Activated T-helper 9 cell treated with anti-CD3 and anti-CD28 coated beads, Interleukin-2, amount 50 U/mL, for 16 hours (primary cell): ENCODE results near the gene ABCB11.

Experiments
- DNase-seq: peaks from one replicate; pipeline ENCODE4 v3.0.0-alpha.2; 2020; ENCODE audit warnings: low read depth

ABCB11 gene

GRCh38 chr2:168928113-168928831 lies 102.9 kb downstream of the ABCB11 start:
- no peak for DNase-seq

DNA sequence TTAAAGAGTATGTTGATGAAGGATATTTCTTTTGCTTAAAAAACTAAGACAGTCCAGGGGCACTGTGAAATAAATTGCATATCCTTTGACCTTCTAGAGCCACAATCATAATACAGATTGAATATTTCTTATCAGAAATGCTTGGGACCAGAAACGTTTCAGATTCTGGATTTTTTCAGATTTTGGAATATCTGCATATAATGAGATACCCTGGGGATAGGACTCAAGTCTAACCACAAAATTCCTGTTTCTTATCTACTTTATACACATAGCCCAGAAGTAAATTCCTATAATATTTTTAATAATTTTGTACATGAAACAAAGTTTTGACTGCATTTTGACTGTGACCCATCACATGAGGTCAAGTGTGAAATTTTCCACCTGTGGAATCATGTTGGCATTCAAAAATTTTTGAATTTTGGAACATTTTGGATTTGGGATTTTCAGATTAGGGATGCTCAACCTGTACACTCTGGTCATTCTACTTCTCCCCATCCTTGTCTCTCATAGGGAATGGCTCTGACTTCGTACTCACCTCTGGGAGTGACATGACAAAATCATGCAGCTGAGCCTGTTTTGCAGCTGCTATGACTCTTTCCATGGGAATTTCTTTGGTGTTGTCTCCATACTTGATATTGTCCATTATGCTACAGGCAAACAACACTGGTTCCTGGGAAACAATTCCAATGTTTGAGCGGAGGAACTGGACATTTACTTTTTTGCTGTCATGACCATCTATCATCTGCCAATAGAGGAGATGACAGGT lies 104.3 kb downstream of the ABCB11 start:
- DNase-seq, result no peak

- no peak for DNase-seq
Measured at GRCh38 chr2:168920504-168921157, 110.5 kb downstream of the ABCB11 start.

DNA sequence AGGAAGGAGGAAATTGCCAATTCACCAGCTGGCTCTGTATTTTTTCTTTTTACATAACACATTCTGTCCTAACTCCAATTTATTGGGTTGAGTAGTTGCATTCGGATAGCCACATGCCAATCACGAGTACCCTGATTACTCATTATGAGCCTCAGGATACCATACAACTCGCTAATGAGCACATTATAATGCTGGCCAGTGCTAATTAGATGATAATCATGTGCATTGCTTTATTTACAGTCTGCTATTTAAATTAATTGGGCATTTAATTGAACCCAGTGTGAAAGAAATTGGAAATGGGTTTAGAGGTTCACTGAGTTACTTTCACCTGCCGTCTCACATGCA lies 114.8 kb downstream of the ABCB11 start:
- no peak for DNase-seq

DNA sequence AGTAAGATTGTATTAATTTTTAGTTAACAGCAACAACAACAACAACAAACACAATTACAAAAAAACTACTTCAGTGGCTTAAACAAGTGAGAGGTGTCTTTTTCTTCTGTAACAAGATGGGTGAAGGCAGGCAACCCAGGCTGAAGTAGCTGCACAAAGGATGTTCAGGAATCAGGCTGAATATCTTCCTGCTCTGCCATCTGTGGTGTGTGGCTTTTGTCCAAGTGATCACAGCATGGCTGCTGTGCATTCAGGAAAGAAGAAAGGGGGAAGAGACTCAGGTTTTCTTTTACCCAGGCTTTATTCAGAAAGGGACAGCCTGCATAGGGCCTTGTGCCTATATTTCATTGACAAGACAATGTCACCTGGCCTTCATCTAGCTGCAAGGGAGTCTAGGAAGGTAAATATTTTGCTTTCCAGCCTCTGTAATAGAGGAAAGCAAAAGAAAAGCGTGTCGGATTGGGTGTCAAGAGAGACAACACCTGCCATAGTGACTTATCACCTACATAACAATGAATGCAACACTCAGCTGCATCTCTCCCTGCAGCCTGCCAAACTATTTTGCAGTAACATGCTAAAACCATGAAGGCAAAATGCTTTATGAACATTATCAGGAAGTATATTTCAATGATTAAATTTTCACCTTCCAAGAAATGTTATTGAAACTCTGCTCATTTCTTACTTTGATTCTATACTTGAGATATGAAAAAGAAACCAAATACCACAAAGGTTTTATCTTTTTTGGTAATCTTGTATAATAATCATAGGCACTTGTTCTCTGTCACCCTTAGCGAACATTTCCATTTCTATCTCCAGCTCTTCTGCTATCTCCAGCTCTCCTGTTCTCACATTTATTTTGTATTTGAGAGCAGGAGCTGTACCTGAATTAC lies 115.4 kb downstream of the ABCB11 start:
- no peak for DNase-seq

GRCh38 chr2:168913495-168913894 lies 117.6 kb downstream of the ABCB11 start:
- no peak for DNase-seq

DNA sequence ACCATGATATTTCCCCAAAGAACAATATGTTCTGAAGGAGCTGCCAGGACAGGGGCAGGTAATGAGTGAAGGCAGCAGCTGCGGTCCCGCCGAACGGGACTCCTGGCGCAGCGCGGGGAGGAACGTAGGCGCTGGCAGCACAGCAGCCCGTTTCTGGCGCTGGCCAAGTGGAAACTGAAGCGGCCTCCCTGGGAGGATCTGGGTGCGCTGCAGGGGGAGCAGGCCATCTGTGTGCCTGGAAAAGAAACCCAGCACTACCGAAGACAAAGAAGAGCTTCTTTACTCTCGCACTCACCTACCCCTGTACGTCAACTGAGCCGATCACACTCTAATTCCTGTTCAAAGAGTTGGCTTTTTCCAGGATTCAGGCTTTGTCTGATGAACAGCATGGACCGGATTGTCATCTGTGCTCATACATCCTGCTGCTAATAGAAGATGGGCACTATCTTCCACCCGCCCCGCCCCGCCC lies 118.2 kb downstream of the ABCB11 start:
- DNase-seq, result no peak

DNA sequence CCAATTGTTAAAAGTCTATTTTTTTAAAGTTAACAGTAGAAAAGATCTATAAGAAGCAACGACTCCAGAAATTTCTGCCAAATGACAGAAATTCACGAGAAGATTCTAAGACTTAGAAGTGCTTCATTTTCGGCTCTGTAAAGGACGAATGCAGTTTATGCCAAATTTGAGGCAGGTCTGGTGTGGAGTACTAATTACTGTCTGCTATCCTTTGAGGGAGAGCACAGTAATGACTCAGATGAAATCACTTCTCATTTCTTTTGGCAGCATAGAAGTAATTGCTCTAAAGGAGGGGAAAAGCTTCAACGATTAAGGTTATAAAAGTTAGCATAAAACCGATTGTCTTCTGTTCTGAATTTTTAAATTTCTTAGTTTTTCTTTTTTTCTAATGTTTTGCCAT lies 118.7 kb downstream of the ABCB11 start:
- DNase-seq, result no peak

DNA sequence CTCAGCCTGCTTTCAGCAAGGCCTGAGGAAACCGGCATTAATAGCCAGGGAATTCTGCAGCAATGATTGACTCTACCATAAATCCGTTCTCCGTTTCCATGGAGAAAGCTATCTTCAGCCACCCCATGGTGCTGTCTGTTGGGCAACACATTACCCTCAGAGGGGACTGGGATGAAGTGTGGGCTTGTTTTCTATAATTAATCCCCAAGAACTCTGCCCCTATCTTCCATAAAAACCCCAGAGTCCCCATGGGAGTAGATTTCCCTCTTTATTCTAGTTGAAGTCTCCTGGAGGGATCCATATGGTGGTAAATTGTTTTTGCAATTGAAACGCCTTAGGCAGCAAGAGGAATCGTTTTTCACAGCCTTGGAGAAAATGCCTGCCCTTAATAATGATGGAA lies 120.8 kb downstream of the ABCB11 start:
- no peak for DNase-seq

GRCh38 chr2:168907940-168908662 lies 123.0 kb downstream of the ABCB11 start:
- DNase-seq, result no peak

- DNase-seq, result no peak
Measured at GRCh38 chr2:168904358-168904757, 126.8 kb downstream of the ABCB11 start.

- DNase-seq, result no peak
Measured at GRCh38 chr2:168903888-168904287, 127.2 kb downstream of the ABCB11 start.

GRCh38 chr2:168901003-168901402 lies 130.1 kb downstream of the ABCB11 start, which contains the start of gene G6PC2:
Gene G6PC2 (plus strand): TSS chr2:168901291. CDS start chr2:168901332, 41 bp downstream.
- no peak for DNase-seq

- no peak for DNase-seq
Measured at GRCh38 chr2:168897449-168897848, 133.7 kb downstream of the ABCB11 start.

- no peak for DNase-seq
Measured at GRCh38 chr2:168896783-168897182, 134.3 kb downstream of the ABCB11 start.

GRCh38 chr2:168895771-168896170 lies 135.4 kb downstream of the ABCB11 start:
- DNase-seq, result no peak

GRCh38 chr2:168894720-168895119 lies 136.4 kb downstream of the ABCB11 start:
- no peak for DNase-seq

DNA sequence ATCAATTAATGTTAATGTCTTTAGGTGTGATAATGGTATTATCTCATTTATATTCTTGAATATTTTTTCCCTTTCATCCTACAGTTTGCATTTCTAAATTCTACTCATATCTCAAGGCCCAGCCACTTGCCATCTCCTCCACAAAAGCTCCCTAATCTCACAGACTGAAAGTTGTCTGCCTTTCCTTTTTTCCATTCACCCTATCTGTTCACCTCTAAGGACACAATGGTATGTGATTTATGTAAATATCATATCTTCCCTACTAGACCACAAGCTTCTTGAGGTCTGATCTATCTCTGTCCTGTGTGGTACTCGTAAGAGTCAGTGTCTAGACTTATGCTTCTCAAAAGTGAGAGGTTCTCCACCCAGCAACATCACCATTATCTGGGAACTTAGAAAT lies 137.0 kb downstream of the ABCB11 start:
- no peak for DNase-seq

DNA sequence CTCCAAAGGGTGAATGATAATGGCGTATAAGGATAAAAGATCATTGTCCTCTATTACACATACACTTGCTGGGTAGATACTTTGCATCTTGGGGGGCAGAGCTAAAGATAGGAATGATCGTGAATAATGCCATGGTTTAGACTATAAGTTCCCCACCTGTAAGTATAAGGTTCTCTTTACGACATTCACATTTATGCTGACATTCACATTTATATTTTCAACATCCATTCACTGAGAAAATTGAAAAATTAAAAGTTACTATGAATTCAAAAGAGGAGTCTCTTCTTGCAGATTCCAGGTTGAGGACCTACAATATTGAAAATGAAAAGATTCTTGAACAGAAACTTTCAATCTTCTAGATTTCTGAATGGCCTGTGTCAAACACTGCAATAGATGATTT lies 138.8 kb downstream of the ABCB11 start:
- no peak for DNase-seq

DNA sequence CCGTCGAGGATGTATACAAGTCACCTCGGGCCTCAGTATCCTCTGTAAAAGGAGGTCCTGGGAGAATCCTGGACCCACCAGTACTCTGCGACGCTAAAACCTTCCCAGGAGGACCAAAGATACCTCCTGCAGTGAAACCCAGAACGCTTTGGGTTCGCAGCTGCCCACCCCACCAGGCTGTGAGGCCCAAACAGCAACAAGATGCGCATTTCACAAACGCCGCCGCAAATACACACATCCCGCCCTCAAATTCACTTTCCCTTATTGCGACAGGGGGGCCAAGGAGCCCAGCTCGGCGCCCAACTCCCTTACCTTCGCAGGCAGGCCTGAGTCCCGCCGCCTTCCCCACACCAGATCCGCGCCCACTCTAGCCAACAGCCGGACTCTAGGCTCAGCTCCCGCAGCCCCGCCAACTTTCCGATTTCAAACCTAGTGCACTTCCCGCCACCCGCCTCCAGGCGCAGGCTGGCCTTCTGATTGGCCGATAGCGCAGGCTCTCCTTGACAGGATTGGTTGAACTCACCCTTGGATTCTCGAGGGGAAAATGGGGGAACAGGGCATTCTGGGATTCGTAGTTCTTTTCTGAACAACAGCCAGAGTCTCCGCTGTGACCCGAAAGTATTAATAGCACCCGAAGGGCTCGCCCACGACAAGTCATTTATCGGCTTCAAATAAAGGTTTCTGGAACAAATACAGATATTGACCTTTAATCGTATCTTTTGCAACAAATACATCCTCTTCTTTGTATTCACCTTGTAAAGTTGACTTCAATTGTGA lies 140.9 kb downstream of the ABCB11 start, which contains the start of gene SPC25:
Gene SPC25 (minus strand): TSS at position 425 of the 777 bp plus-strand sequence. CDS start 911 bp downstream, outside the sequence.
- DNase-seq, result peak; percentile 70
